Smooth muscle cell (in vitro differentiated cells): ENCODE data around the gene CRYGB. TPM values are rescaled to one million over a fixed set of nuclear protein-coding genes. Genes with fewer than 3 reads are reported as not detected.
A peak's percentile ranks its signal among the peaks of the same experiment; 100 is the strongest.

Experiments
- DNase-seq: peaks from one replicate; lab custom pipeline; 2025; ENCODE audit not compliant: unreplicated experiment; lab: John Stamatoyannopoulos, UW
- H2AFZ ChIP-seq: fragments of 200-600 bp; sonication (generic); 2 replicates; pipeline ENCODE4 v1.6.0; 2016; ENCODE audit warnings: antibody characterized with exemption, low read depth, mild to moderate bottlenecking
- H3F3A ChIP-seq: fragments of 200-600 bp; sonication (generic); 2 replicates; pipeline ENCODE4 v1.6.0; 2017; ENCODE audit warnings: antibody characterized with exemption, low read depth
- H3K27ac ChIP-seq: fragments of 200-600 bp; sonication (generic); 2 replicates; pipeline ENCODE4 v1.5.1; 2016; ENCODE audit warnings: low read depth, mild to moderate bottlenecking
- H3K27me3 ChIP-seq: fragments of 200-600 bp; sonication (generic); 2 replicates; pipeline ENCODE4 v1.6.1; 2016; ENCODE audit warnings: low read depth, mild to moderate bottlenecking
- H3K36me3 ChIP-seq: fragments of 200-600 bp; sonication (generic); 2 replicates; pipeline ENCODE4 v1.5.1; 2016; ENCODE audit warnings: low read depth
- H3K4me1 ChIP-seq: fragments of 200-600 bp; sonication (generic); 2 replicates; pipeline ENCODE4 v1.5.1; 2016; ENCODE audit warnings: low read depth
- H3K4me2 ChIP-seq: fragments of 200-600 bp; sonication (generic); 2 replicates; pipeline ENCODE4 v1.6.0; 2016; ENCODE audit warnings: mild to moderate bottlenecking
- H3K4me3 ChIP-seq: fragments of 200-600 bp; sonication (generic); 2 replicates; pipeline ENCODE4 v1.5.1; 2016; ENCODE audit warnings: mild to moderate bottlenecking
- H3K79me2 ChIP-seq: fragments of 200-600 bp; sonication (generic); 2 replicates; pipeline ENCODE4 v1.6.0; 2016; ENCODE audit warnings: low read depth, mild to moderate bottlenecking
- H3K9ac ChIP-seq: fragments of 200-600 bp; sonication (generic); 2 replicates; pipeline ENCODE4 v1.6.0; 2016; ENCODE audit warnings: low read depth
- H3K9me3 ChIP-seq: fragments of 200-600 bp; sonication (generic); replicated peaks from 2 replicates; pipeline ENCODE4 v1.5.1; 2016; ENCODE audit warnings: low read depth
- H4K20me1 ChIP-seq: fragments of 200-600 bp; sonication (generic); 2 replicates; pipeline ENCODE4 v1.6.0; 2016; ENCODE audit warnings: low read depth
- WGBS: methylation state at CpG from one replicate; pipeline ENCODE4 v1.1.7; 2016; ENCODE audit warnings: low lambda C conversion rate; 5-methylcytosine and 5-hydroxymethylcytosine counted together
- polyA plus RNA-seq: library from polyadenylated mRNA; unstranded; fragments of >200 nt; fragmentation: Nextera tagmentation; extraction: Ambion mirVana; gene quantifications from 2 replicates; pipeline ENCODE4 v1.2.1, GENCODE V29; 2016
- total RNA-seq: library from RNA; depleted of rRNA; stranded (reverse); fragments of >200 nt; gene quantifications from 2 replicates; pipeline ENCODE4 v1.2.3, GENCODE V29; 2014
- TF ChIP-seq, protein P1 (sequence below): fragments of 200-600 bp; sonication (generic); IDR thresholded peaks from 2 replicates; pipeline ENCODE4 v1.5.1; 2017; ENCODE audit warnings: borderline replicate concordance, mild to moderate bottlenecking, antibody characterized with exemption; ENCODE audit not compliant: insufficient read depth, poor library complexity, severe bottlenecking

Gene CRYGB
- total and polyA plus RNA-seq, 2 experiments from 2014 or later: not detected

GRCh38 chr2:208130712-208131110 is 15.2 kb downstream of the CRYGB start:
- Histone ChIP-seq H3K27ac (peak overlapping the region; percentile 21), H4K20me1 (no peaks in the 10 kb centered on the region), H3K27me3 (no peaks in the 10 kb centered on the region), H3K36me3 (no peaks in the 10 kb centered on the region), H3F3A (peaks cover 4% of the 10 kb centered on the region), H3K4me2 (peak overlapping the region; percentile 55), H2AFZ (peak overlapping the region; percentile 16), H3K4me1 (no peaks in the 10 kb centered on the region), H3K4me3 (no peak overlapping the region), H3K9me3 (no peaks in the 10 kb centered on the region), H3K9ac (no peak overlapping the region), H3K79me2 (no peaks in the 10 kb centered on the region)
- WGBS: 23% methylated on average over 6 of the region's 6 CpGs
- DNase-seq: no peak
- TF ChIP-seq, protein P1, sequence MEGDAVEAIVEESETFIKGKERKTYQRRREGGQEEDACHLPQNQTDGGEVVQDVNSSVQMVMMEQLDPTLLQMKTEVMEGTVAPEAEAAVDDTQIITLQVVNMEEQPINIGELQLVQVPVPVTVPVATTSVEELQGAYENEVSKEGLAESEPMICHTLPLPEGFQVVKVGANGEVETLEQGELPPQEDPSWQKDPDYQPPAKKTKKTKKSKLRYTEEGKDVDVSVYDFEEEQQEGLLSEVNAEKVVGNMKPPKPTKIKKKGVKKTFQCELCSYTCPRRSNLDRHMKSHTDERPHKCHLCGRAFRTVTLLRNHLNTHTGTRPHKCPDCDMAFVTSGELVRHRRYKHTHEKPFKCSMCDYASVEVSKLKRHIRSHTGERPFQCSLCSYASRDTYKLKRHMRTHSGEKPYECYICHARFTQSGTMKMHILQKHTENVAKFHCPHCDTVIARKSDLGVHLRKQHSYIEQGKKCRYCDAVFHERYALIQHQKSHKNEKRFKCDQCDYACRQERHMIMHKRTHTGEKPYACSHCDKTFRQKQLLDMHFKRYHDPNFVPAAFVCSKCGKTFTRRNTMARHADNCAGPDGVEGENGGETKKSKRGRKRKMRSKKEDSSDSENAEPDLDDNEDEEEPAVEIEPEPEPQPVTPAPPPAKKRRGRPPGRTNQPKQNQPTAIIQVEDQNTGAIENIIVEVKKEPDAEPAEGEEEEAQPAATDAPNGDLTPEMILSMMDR: no peak

DNA sequence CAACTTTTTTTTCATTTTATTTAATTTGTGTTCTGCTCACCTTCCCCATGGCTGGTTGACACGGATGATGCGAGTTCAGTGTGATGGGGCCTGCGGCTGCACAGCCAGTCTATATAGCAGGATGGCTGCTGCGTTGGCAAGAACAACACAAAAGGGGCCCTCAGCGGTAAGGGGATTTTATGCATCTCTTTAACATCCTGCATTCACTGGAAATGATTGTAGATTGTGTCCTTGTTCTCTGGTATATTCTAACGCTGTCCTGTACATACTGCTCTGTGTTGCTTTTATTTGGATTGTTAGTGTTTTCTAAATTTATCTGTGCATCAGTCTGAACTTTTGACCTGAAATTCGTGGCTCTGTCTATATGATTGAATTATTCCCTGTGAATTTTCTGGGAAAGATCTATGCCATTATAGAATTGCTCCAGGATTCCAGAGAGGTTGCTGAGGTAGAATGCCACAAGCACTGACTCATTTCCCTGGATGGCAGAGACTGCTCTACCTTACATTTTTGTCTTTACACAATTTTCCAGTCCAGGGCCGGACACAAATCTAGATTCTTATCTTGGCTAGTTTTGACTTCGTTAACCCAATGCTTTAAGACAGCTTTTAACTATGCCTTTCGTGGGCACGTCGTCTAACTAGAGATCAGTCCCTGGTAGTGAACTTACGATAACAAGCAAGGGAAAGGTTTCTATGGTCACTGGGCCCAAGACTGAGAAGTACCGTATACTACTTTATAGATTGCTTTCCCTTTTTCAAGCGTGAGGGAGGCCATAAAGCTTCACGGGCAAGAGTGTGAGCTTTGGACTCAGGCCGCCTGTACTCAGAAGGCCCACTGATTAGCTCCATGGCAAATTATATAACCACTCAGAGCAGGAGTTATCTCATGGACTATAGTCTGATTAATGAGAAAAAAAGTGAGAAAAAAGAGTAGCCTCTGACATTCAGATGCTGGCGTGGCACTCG is 15.9 kb downstream of the CRYGB start, which contains the start of gene CRYGC:
Gene CRYGC, minus strand, starts transcription at position 85 of the 968 bp plus-strand sequence. Its CDS starts 36 bp downstream, at position 49.
- H3K4me2 ChIP-seq: peak within 1 kb of the TSS; percentile 55
- WGBS: 37% methylated on average over 19 of the region's 19 CpGs
- H3K4me1 ChIP-seq: no peaks in the 10 kb centered on the region
- H3F3A ChIP-seq: peaks cover 4% of the 10 kb centered on the region
- no peaks in the 10 kb centered on the region for H3K36me3 ChIP-seq
- DNase-seq: no peak
- TF ChIP-seq, protein P1: no peak
- H3K9me3 ChIP-seq: no peaks in the 10 kb centered on the region
- no peaks in the 10 kb centered on the region for H4K20me1 ChIP-seq
- peak within 1 kb of the TSS; percentile 21 for H3K27ac ChIP-seq
- no peak within 1 kb of the TSS for H3K4me3 ChIP-seq
- H3K9ac ChIP-seq: no peak within 1 kb of the TSS
- no peaks in the 10 kb centered on the region for H3K27me3 ChIP-seq
- no peaks in the 10 kb centered on the region for H3K79me2 ChIP-seq
- H2AFZ ChIP-seq: peak within 1 kb of the TSS; percentile 16

- H3K9ac ChIP-seq: no peak overlapping the region
- H3K9me3 ChIP-seq: no peaks in the 10 kb centered on the region
- H3K4me3 ChIP-seq: no peak overlapping the region
- H3K4me1 ChIP-seq: no peaks in the 10 kb centered on the region
- H2AFZ ChIP-seq: no peak overlapping the region
- H3K4me2 ChIP-seq: no peak overlapping the region
- no peaks in the 10 kb centered on the region for H3K27me3 ChIP-seq
- no peaks in the 10 kb centered on the region for H3K79me2 ChIP-seq
- H3F3A ChIP-seq: peaks cover 4% of the 10 kb centered on the region
- TF ChIP-seq, protein P1: no peak
- DNase-seq: no peak
- no peak overlapping the region for H3K27ac ChIP-seq
- WGBS: 98% methylated on average over 12 of the region's 12 CpGs
- H3K36me3 ChIP-seq: no peaks in the 10 kb centered on the region
- H4K20me1 ChIP-seq: no peaks in the 10 kb centered on the region
These were observed 17.8 kb downstream of the CRYGB start for GRCh38 chr2:208128136-208128535.
